Breast epithelium (tissue), 4 donors: ENCODE measurements around the gene AHRR. TPM values are rescaled to one million over a fixed set of nuclear protein-coding genes. Genes with fewer than 3 reads are reported as not detected.

Experiments used
- DNase-seq, 2 donors: peaks; one replicate each; pipeline ENCODE4 v3.0.0-alpha.2; 2019; ENCODE audit warnings: low spot score in 2 of 2
- H3K27ac ChIP-seq, 2 donors: fragments of 200-600 bp; sonication (generic) in 1 of 2; one replicate each; pipeline ENCODE4 v1.5.1; 2016 to 2019; ENCODE audit warnings: mild to moderate bottlenecking in 1 of 2
- H3K27me3 ChIP-seq, 2 donors: fragments of 200-600 bp; sonication (generic) in 1 of 2; one replicate each; pipeline versions ENCODE4 v1.5.1 to v1.6.0; 2017 to 2019; ENCODE audit warnings: control low read depth in 1 of 2, mild to moderate bottlenecking in 1 of 2
- H3K36me3 ChIP-seq: fragments of 200-600 bp; one replicate; pipeline ENCODE4 v1.5.1; 2019
- H3K4me1 ChIP-seq, 2 donors: fragments of 200-600 bp; sonication (generic); one replicate each; pipeline ENCODE4 v1.5.1; 2016 to 2019; ENCODE audit warnings: control low read depth in 1 of 2
- H3K4me3 ChIP-seq, 3 donors: fragments of 200-600 bp; sonication (generic); 1 replicate in 2 of 3; 2 replicates in 1 of 3; pipeline ENCODE4 v1.5.1; 2016 to 2019; ENCODE audit warnings: mild to moderate bottlenecking in 3 of 3, moderate library complexity in 2 of 3
- H3K9me3 ChIP-seq, 2 donors: fragments of 200-600 bp; sonication (generic) in 1 of 2; one replicate each; pipeline ENCODE4 v1.5.1; 2016 to 2019; ENCODE audit warnings: control low read depth in 1 of 2
- POLR2A ChIP-seq: fragments of 450-650 bp; IDR thresholded peaks from one replicate; pipeline ENCODE4 v1.6.1; 2016; ENCODE audit warnings: antibody characterized with exemption, mild to moderate bottlenecking, moderate library complexity
- POLR2AphosphoS5 ChIP-seq, 3 donors: sonication (generic); formaldehyde crosslinking; IDR thresholded peaks; one replicate each; pipeline ENCODE4 v1.6.1; 2017; ENCODE audit warnings: antibody characterized with exemption in 3 of 3
- intact Hi-C: fragments of 100-400 bp; cut with DNase I; formaldehyde crosslinking; loops from one replicate; pipeline ENCODE4 v1.15.1; 2023; ENCODE audit warnings: low total_unique reads
- total RNA-seq, 3 donors: library from RNA; depleted of rRNA; stranded (reverse); fragments of >200 nt; gene quantifications; one replicate each; pipeline ENCODE4 v1.1.0, GENCODE V29; 2016
- TF ChIP-seq, protein P1 (sequence below), 3 donors: fragments of 450-650 bp; IDR thresholded peaks; one replicate each; pipeline ENCODE4 v1.5.1; 2016 to 2017; ENCODE audit warnings: antibody characterized with exemption in 3 of 3, mild to moderate bottlenecking in 3 of 3, moderate library complexity in 3 of 3

Gene AHRR
- total RNA-seq, 3 donors from 2014 or later, result 0.88 to 0.98 TPM; not detected in 1

- no peak for DNase-seq
- Histone ChIP-seq H3K4me3 (no peak overlapping the region), H3K27me3 (no peaks in the 10 kb centered on the region), H3K36me3 (peaks cover 4% of the 10 kb centered on the region), H3K27ac (no peak overlapping the region), H3K4me1 (no peaks in the 10 kb centered on the region), H3K9me3 (peaks cover 13 to 16% of the 10 kb centered on the region in 2 donors)
- intact Hi-C loops, result no loop called here
- TF ChIP-seq POLR2A, result no peak
- no peak for TF ChIP-seq POLR2AphosphoS5 (IDR thresholded peaks at IDR 0.05)
- TF ChIP-seq, protein P1, sequence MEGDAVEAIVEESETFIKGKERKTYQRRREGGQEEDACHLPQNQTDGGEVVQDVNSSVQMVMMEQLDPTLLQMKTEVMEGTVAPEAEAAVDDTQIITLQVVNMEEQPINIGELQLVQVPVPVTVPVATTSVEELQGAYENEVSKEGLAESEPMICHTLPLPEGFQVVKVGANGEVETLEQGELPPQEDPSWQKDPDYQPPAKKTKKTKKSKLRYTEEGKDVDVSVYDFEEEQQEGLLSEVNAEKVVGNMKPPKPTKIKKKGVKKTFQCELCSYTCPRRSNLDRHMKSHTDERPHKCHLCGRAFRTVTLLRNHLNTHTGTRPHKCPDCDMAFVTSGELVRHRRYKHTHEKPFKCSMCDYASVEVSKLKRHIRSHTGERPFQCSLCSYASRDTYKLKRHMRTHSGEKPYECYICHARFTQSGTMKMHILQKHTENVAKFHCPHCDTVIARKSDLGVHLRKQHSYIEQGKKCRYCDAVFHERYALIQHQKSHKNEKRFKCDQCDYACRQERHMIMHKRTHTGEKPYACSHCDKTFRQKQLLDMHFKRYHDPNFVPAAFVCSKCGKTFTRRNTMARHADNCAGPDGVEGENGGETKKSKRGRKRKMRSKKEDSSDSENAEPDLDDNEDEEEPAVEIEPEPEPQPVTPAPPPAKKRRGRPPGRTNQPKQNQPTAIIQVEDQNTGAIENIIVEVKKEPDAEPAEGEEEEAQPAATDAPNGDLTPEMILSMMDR (IDR thresholded peaks at IDR 0.05), result no peak
Measured at GRCh38 chr5:451587-452458, 130.3 kb downstream of the AHRR start.

DNA sequence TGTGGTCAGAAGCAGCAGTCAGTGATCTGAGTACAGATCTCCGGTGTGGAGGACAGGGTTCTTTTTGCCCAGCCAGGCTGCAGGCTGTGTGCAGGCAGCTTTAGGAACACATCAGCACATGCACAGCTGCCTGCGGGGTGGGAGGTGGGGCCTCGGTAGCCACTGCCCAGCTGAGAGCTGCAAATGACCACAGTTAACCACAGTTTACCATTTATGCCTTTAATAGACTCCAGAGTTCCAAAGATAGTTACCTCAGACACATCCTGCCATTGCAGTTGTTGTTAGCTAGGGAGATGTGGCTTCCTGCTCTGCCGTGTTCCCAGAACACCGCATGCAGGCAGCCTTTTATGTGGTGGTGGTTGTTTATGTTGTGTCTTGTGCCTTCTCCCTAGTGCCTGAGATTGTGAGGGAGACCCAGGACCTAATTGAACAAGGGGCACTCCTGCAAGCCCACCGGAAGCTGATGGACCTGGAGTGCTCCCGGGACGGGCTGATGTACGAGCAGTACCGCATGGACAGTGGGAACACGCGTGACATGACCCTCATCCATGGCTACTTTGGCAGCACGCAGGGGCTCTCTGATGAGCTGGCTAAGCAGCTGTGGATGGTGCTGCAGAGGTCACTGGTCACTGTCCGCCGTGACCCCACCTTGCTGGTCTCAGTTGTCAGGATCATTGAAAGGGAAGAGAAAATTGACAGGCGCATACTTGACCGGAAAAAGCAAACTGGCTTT is 131.6 kb downstream of the AHRR start:
- no peak for DNase-seq
- Histone ChIP-seq H3K27ac (no peak overlapping the region), H3K27me3 (no peaks in the 10 kb centered on the region), H3K9me3 (peaks cover 13 to 16% of the 10 kb centered on the region in 2 donors), H3K36me3 (peaks cover 4% of the 10 kb centered on the region), H3K4me1 (no peaks in the 10 kb centered on the region), H3K4me3 (no peak overlapping the region)
- TF ChIP-seq POLR2A, result no peak
- TF ChIP-seq, protein P1 (IDR thresholded peaks at IDR 0.05), result no peak
- TF ChIP-seq POLR2AphosphoS5 (IDR thresholded peaks at IDR 0.05), result no peak
- intact Hi-C loops, result no loop called here

DNA sequence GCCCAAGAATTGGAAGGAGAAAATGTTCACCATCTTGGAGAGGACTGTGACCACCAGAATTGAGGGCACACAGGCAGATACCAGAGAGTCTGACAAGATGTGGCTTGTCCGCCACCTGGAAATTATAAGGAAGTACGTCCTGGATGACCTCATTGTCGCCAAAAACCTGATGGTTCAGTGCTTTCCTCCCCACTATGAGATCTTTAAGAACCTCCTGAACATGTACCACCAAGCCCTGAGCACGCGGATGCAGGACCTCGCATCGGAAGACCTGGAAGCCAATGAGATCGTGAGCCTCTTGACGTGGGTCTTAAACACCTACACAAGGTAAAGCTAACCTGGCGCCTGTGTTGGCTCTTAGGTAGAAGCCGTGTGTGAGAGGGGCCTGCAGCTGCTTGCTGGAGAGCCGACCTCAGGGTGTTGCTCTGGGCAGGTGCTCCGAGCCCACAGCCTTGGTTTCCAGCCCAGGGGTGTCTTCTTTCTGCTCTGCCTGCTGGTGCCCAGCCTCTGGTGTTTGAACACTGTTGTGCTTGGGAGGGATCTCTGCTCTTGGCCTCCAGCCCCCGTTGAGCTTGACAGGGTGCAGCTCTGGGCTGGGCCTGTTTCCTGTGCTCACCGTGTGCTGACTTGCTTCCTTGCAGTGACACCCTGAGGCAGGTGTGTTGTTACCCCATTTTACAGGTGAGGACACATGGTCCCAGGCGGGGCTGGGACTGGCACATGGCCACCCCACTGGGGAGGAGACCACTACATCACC is 132.4 kb downstream of the AHRR start:
- H3K27ac ChIP-seq, result no peak overlapping the region
- DNase-seq, result no peak
- intact Hi-C loops, result no loop called here
- no peak overlapping the region for H3K4me3 ChIP-seq
- TF ChIP-seq, protein P1 (IDR thresholded peaks at IDR 0.05), result no peak
- TF ChIP-seq POLR2A (no peak), POLR2AphosphoS5 (IDR thresholded peaks at IDR 0.05) (no peak)
- peaks cover 13 to 16% of the 10 kb centered on the region in 2 donors for H3K9me3 ChIP-seq
- no peaks in the 10 kb centered on the region for H3K4me1 ChIP-seq
- H3K27me3 ChIP-seq, result no peaks in the 10 kb centered on the region
- peaks cover 4% of the 10 kb centered on the region for H3K36me3 ChIP-seq

- no peak overlapping the region for H3K27ac ChIP-seq
- no peak overlapping the region for H3K4me3 ChIP-seq
- TF ChIP-seq POLR2A (no peak), POLR2AphosphoS5 (IDR thresholded peaks at IDR 0.05) (no peak)
- no peaks in the 10 kb centered on the region for H3K27me3 ChIP-seq
- intact Hi-C loops, result no loop called here
- peaks cover 4% of the 10 kb centered on the region for H3K36me3 ChIP-seq
- no peaks in the 10 kb centered on the region for H3K4me1 ChIP-seq
- H3K9me3 ChIP-seq, result peaks cover 13 to 16% of the 10 kb centered on the region in 2 donors
- no peak for DNase-seq
Measured at GRCh38 chr5:454936-455335, 133.4 kb downstream of the AHRR start.

GRCh38 chr5:455806-456205 is 134.3 kb downstream of the AHRR start:
- no peak overlapping the region for H3K27ac ChIP-seq
- H3K4me1 ChIP-seq, result no peaks in the 10 kb centered on the region
- peaks cover 3% of the 10 kb centered on the region for H3K36me3 ChIP-seq
- no peaks in the 10 kb centered on the region for H3K27me3 ChIP-seq
- intact Hi-C loops, result no loop called here
- DNase-seq, result no peak
- no peak overlapping the region for H3K4me3 ChIP-seq
- H3K9me3 ChIP-seq, result peaks cover 13 to 16% of the 10 kb centered on the region in 2 donors
- TF ChIP-seq POLR2A (no peak), POLR2AphosphoS5 (IDR thresholded peaks at IDR 0.05) (no peak)
- TF ChIP-seq, protein P1 (IDR thresholded peaks at IDR 0.05), result no peak
